ENCODE measurements around the gene BDH2.

DNA sequence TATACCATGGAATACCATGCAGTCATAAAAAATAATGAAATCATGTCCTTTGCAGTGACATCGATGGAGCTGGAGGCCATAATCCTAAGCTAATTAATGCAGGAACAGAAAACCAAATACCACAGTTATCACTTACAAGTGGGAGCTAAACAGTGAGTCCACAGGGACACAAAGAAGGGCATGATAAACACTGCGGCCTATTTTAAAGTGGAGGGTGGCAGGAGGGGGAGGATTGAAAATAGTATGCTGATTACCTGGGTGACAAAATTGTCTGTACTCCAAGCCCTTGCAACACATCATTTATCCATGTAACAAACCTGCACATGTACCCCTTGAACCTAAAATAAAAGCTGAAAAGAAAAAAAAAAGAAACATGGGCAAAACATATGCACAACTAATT, 63.5 kb downstream of the BDH2 start:
- TF ChIP-seq, protein P1, sequence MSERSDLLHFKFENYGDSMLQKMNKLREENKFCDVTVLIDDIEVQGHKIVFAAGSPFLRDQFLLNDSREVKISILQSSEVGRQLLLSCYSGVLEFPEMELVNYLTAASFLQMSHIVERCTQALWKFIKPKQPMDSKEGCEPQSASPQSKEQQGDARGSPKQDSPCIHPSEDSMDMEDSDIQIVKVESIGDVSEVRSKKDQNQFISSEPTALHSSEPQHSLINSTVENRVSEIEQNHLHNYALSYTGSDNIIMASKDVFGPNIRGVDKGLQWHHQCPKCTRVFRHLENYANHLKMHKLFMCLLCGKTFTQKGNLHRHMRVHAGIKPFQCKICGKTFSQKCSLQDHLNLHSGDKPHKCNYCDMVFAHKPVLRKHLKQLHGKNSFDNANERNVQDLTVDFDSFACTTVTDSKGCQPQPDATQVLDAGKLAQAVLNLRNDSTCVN (tag by site-specific recombination; optimal IDR thresholded peaks at IDR 0.05), result no peak
- TF ChIP-seq, protein P2, sequence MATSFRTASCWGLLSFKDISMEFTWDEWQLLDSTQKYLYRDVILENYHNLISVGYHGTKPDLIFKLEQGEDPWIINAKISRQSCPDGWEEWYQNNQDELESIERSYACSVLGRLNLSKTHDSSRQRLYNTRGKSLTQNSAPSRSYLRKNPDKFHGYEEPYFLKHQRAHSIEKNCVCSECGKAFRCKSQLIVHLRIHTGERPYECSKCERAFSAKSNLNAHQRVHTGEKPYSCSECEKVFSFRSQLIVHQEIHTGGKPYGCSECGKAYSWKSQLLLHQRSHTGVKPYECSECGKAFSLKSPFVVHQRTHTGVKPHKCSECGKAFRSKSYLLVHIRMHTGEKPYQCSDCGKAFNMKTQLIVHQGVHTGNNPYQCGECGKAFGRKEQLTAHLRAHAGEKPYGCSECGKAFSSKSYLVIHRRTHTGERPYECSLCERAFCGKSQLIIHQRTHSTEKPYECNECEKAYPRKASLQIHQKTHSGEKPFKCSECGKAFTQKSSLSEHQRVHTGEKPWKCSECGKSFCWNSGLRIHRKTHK (tag by site-specific recombination; IDR thresholded peaks at IDR 0.05), result no peak
- no peak for TF ChIP-seq ZNF202 (tag by site-specific recombination; IDR thresholded peaks at IDR 0.05; ENCODE audit: borderline replicate concordance)
- TF ChIP-seq, protein P3, sequence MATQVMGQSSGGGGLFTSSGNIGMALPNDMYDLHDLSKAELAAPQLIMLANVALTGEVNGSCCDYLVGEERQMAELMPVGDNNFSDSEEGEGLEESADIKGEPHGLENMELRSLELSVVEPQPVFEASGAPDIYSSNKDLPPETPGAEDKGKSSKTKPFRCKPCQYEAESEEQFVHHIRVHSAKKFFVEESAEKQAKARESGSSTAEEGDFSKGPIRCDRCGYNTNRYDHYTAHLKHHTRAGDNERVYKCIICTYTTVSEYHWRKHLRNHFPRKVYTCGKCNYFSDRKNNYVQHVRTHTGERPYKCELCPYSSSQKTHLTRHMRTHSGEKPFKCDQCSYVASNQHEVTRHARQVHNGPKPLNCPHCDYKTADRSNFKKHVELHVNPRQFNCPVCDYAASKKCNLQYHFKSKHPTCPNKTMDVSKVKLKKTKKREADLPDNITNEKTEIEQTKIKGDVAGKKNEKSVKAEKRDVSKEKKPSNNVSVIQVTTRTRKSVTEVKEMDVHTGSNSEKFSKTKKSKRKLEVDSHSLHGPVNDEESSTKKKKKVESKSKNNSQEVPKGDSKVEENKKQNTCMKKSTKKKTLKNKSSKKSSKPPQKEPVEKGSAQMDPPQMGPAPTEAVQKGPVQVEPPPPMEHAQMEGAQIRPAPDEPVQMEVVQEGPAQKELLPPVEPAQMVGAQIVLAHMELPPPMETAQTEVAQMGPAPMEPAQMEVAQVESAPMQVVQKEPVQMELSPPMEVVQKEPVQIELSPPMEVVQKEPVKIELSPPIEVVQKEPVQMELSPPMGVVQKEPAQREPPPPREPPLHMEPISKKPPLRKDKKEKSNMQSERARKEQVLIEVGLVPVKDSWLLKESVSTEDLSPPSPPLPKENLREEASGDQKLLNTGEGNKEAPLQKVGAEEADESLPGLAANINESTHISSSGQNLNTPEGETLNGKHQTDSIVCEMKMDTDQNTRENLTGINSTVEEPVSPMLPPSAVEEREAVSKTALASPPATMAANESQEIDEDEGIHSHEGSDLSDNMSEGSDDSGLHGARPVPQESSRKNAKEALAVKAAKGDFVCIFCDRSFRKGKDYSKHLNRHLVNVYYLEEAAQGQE (tag by site-specific recombination; IDR thresholded peaks at IDR 0.05), result no peak
- no peak for TF ChIP-seq ZNF311 (tag by site-specific recombination; IDR thresholded peaks at IDR 0.05; ENCODE audit: borderline replicate concordance)
- TF ChIP-seq HOXA7 (CRISPR knock-in tag; IDR thresholded peaks at IDR 0.05; ENCODE audit: borderline replicate concordance), result no peak
- no peak for TF ChIP-seq KLF16 (tag by site-specific recombination; IDR thresholded peaks at IDR 0.05)
- TF ChIP-seq ZNF596 (tag by site-specific recombination; IDR thresholded peaks at IDR 0.05), result no peak
- TF ChIP-seq ZNF19 (tag by site-specific recombination; IDR thresholded peaks at IDR 0.05; ENCODE audit: low read depth), result no peak
